ENCODE measurements around the gene PLEKHH2. TPM values are rescaled to one million over a fixed set of nuclear protein-coding genes. Genes with fewer than 3 reads are reported as not detected.

PLEKHH2 gene
- polyA plus RNA-seq, 3 donors, result not detected

GRCh38 chr2:43699761-43700160, 62.7 kb downstream of the PLEKHH2 start:
- H3K36me3 Mint-ChIP-seq, result no peaks in the 10 kb centered on the region
- no peak overlapping the region for H3K27ac Mint-ChIP-seq
- Histone ChIP-seq H3K79me2 (ENCODE audit: insufficient read depth, low read length) (no peaks in the 10 kb centered on the region), H3K4me1 (ENCODE audit: control insufficient read depth in 1 of 2, insufficient read depth in 2 of 2, low read length in 2 of 2) (no peaks in the 10 kb centered on the region), H3K4me2 (replicated peaks; ENCODE audit: extremely low read depth, low read length, poor library complexity, severe bottlenecking) (no peak overlapping the region), H2AFZ (ENCODE audit: insufficient read depth, low read depth, low read length, poor library complexity, severe bottlenecking) (no peak overlapping the region), H3K4me3 (replicated peaks in 1 of 3; ENCODE audit: low read depth in 2 of 3, low read length in 3 of 3) (no peak overlapping the region), H3K9me3 (replicated peaks in 1 of 2; ENCODE audit: control insufficient read depth in 1 of 2, insufficient read depth in 1 of 2, low read length in 2 of 2) (no peaks in the 10 kb centered on the region), H3K27me3 (ENCODE audit: control insufficient read depth in 2 of 2, insufficient read depth in 2 of 2, low read length in 2 of 2) (peaks cover 0 to 4% of the 10 kb centered on the region in 2 donors), H4K20me1 (ENCODE audit: insufficient read depth, low read length) (no peaks in the 10 kb centered on the region), H3K9ac (ENCODE audit: insufficient read depth, low read length, poor library complexity, severe bottlenecking) (no peak overlapping the region), H3K27ac (ENCODE audit: low read depth in 1 of 2, low read length in 2 of 2) (no peak overlapping the region), H3K36me3 (replicated peaks in 1 of 2; ENCODE audit: control insufficient read depth in 1 of 2, insufficient read depth in 2 of 2, low read length in 2 of 2) (no peaks in the 10 kb centered on the region)
- peaks cover 5% of the 10 kb centered on the region for H3K4me1 Mint-ChIP-seq
- peaks cover 6 to 20% (median 7%) of the 10 kb centered on the region in 3 donors for H3K27me3 Mint-ChIP-seq (ENCODE audit: low read depth in 3 of 3)
- DNase-seq, result no peak
- no peak for TF ChIP-seq CTCF (IDR thresholded peaks at IDR 0.05)
- WGBS (ENCODE audit: insufficient coverage), result no CpG with 5 or more reads among the region's 3 CpGs
- H3K9me3 Mint-ChIP-seq, result peaks cover 0 to 3% (median 0%) of the 10 kb centered on the region in 7 donors
- no peak overlapping the region for H3K4me3 Mint-ChIP-seq
- intact Hi-C loops (cut with micrococcal nuclease), result no loop called here

- TF ChIP-seq CTCF (IDR thresholded peaks at IDR 0.05), result no peak
Observed at GRCh38 chr2:43701111-43701510, 64.1 kb downstream of the PLEKHH2 start.

More at GRCh38 chr2:43701111-43701510, 64.1 kb downstream of the PLEKHH2 start:
- H3K9me3 Mint-ChIP-seq, result peaks cover 0 to 3% (median 0%) of the 10 kb centered on the region in 7 donors
- Histone ChIP-seq H3K27me3 (ENCODE audit: control insufficient read depth in 2 of 2, insufficient read depth in 2 of 2, low read length in 2 of 2) (peaks cover 0 to 4% of the 10 kb centered on the region in 2 donors), H3K9ac (ENCODE audit: insufficient read depth, low read length, poor library complexity, severe bottlenecking) (no peak overlapping the region), H3K79me2 (ENCODE audit: insufficient read depth, low read length) (no peaks in the 10 kb centered on the region), H4K20me1 (ENCODE audit: insufficient read depth, low read length) (no peaks in the 10 kb centered on the region), H3K4me3 (replicated peaks in 1 of 3; ENCODE audit: low read depth in 2 of 3, low read length in 3 of 3) (no peak overlapping the region), H3K4me2 (replicated peaks; ENCODE audit: extremely low read depth, low read length, poor library complexity, severe bottlenecking) (no peak overlapping the region), H3K9me3 (replicated peaks in 1 of 2; ENCODE audit: control insufficient read depth in 1 of 2, insufficient read depth in 1 of 2, low read length in 2 of 2) (no peaks in the 10 kb centered on the region), H2AFZ (ENCODE audit: insufficient read depth, low read depth, low read length, poor library complexity, severe bottlenecking) (no peak overlapping the region), H3K36me3 (replicated peaks in 1 of 2; ENCODE audit: control insufficient read depth in 1 of 2, insufficient read depth in 2 of 2, low read length in 2 of 2) (no peaks in the 10 kb centered on the region), H3K27ac (ENCODE audit: low read depth in 1 of 2, low read length in 2 of 2) (no peak overlapping the region), H3K4me1 (ENCODE audit: control insufficient read depth in 1 of 2, insufficient read depth in 2 of 2, low read length in 2 of 2) (no peaks in the 10 kb centered on the region)
- H3K27ac Mint-ChIP-seq, result no peak overlapping the region
- peaks cover 5% of the 10 kb centered on the region for H3K4me1 Mint-ChIP-seq
- H3K27me3 Mint-ChIP-seq (ENCODE audit: low read depth in 3 of 3), result peaks cover 6 to 20% (median 7%) of the 10 kb centered on the region in 3 donors
- H3K4me3 Mint-ChIP-seq, result no peak overlapping the region
- DNase-seq, result peak in 1 of 3 donors; percentile 5
- H3K36me3 Mint-ChIP-seq, result no peaks in the 10 kb centered on the region
- intact Hi-C loops (cut with micrococcal nuclease), result no loop called here

Measured in CD14-positive monocyte (primary cell).